ENCODE measurements around the gene ZDHHC13.

The ZDHHC13 gene

GRCh38 chr11:19208959-19209546, 92.1 kb downstream of the ZDHHC13 start:
- no peak for DNase-seq (ENCODE audit: low read depth)

GRCh38 chr11:19209617-19210370, 92.8 kb downstream of the ZDHHC13 start:
- DNase-seq (ENCODE audit: low read depth) = peak; percentile 41

DNA sequence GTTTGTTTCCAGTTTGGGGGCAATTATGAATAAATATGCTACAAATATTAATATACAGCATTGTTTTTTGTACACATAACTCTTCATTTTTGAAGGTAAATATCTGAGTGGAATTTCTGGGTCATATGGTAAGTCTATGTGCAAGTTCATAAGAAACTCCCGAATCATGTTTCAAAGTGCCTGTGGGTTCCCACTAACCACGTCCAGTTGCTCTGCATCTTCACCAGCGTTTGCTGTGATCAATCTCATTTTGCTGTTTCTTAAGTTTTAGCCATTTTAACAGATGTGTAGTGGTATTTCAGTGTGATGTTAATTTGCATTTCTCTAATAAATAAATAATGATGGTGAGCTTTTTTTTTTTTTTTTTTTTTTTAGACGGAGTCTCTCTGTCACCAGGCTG, 99.1 kb downstream of the ZDHHC13 start:
- DNase-seq (ENCODE audit: low read depth) = no peak

- DNase-seq (ENCODE audit: low read depth) = peak; percentile 13
These were observed 99.9 kb downstream of the ZDHHC13 start for GRCh38 chr11:19216709-19217374.

- no peak for DNase-seq (ENCODE audit: low read depth)
These were observed 101.2 kb downstream of the ZDHHC13 start for GRCh38 chr11:19218216-19218615.

DNA sequence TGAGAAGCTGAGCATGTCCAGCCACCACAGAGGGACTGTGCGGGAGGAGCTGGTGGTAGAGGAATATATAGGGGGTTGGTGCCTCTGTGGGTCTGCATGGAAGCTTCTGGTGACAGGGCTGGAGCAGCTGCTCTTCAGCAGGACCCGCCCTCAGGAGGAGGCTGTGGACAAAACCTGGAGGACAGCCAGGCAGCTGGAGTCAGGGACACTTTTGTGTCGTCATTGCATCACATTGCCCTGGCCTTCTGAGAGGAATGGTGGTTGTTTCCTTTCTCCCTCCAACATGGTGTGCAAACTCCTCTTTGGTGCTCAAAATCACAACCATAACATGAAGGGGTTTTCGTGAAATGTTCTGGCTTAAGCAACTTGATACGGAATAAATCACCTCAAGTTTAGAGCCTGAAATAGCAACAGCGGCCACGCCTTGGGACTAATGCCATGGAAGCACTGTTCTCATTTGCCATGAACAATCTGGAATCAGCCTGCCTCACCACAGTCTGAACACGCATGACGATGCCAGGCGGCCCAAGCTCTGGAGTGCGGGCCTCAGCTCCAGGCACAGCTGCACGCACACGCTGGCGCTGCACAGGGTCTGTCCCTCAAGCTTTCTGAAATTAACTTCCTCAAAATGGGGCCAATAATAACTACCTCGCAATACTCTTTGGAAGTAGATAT, 102.0 kb downstream of the ZDHHC13 start:
- DNase-seq (ENCODE audit: low read depth) = no peak

- no peak for DNase-seq (ENCODE audit: low read depth)
These were observed 104.1 kb downstream of the ZDHHC13 start for GRCh38 chr11:19220903-19221724.

GRCh38 chr11:19225123-19225522, 108.2 kb downstream of the ZDHHC13 start:
- no peak for DNase-seq (ENCODE audit: low read depth)

GRCh38 chr11:19225581-19225980, 108.6 kb downstream of the ZDHHC13 start:
- no peak for DNase-seq (ENCODE audit: low read depth)
